Activated CD4-positive, CD25-positive, alpha-beta regulatory T cell treated with anti-CD3 and anti-CD28 coated beads, Interleukin-2, amount 50 U/mL, for 16 hours (primary cell): ENCODE measurements around the gene TP63.
"Not testable (repeated sequence)": the region's sequence is repeated elsewhere in the genome, so short reads cannot be mapped to it uniquely, and the experiment has no call there.

Experiments used
- DNase-seq: peaks from one replicate; pipeline ENCODE4 v3.0.0-alpha.2; 2020; ENCODE audit warnings: low read depth, low spot score

Gene TP63

DNA sequence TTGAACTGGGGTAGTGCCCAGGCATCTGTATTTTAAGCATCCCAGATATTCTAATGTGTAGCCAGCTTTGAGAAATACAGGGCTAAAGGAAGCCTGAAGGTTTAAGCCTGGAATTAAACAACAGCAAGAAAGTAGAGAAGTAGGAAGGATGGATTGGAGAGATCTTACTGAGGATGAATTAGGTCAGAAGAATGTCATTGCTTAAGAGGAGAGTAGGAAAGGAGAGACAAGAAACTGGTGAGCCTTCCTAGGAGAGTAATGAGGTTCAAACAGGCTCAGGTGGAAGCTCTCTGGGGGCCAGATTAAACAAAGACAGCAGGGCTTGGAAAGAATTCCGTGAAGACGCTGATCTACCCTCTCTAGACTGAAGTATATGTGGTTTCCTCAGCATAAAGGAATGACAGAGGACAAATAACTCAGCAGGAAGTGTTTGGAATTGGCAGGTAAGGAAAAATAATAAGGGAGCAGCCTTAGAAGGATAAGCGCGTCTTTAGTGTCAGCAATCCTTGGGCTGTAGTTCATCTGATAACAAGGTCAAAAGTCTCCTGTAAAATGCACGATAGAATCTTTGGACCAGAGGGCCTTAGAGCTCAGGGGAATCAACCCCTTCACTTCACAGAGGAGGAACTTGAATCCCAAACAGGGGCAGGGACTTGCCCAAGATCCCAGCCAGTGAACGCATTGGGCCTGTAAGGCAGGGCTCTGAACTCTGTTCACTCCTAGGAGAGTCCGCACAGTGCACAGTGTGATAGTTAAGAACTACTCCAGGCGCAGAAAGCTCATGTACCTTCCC is 90.9 kb downstream of the TP63 start:
- DNase-seq: no peak

DNA sequence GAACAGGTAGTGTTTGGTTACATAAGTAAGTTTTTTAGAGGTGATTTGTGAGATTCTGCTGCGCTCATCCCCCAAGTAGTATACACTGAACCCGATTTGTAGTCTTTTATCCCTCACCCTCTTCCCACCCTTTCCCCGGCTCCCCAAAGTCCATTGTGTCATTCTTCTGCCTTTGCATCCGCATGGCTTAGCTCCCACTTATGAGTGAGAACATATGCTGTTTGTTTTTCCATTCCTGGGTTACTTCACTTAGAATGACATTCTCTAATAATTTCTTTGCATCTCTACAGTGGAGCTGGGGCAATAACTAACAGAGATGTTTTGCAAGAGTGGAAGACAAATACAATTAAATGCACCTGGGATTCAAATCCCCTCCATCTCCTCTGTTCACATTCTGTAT is 93.2 kb downstream of the TP63 start:
- DNase-seq: no peak

DNA sequence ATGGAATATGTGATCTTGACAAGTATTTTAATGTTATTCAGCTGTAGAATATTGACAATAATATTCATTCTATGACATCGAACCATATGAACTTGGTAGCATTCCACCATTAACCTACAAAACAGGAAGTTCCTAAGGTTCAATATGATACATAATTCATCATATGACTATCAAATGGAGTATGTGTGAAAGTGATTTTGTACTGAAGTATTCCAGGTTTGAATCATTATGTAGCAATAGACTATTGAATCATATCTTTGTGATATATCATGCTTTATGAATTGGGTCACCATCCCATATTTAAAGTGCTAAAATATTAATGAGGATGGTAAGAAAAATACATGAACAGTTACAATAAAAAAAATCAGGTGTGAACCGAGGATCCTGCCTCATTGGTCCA is 95.1 kb downstream of the TP63 start:
- DNase-seq: no peak

DNA sequence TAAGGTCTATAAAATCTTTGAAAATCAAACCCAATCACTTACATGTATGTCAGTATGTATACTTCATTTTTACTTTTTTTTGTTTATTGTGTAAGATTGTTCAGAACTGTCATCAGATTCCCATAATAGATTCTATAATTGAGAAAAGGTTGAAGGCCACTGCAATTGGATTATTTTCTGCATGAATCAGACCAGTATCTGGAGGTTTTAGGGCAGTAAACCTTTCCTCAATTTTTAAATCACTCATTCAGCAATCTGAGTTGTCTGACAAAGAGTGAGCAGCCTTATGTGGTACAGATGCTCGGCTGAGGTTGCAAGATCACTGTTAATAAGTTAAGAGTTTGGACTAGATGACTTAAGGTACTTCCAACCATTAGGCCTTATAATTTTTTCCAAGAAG is 96.0 kb downstream of the TP63 start:
- DNase-seq: no peak

DNA sequence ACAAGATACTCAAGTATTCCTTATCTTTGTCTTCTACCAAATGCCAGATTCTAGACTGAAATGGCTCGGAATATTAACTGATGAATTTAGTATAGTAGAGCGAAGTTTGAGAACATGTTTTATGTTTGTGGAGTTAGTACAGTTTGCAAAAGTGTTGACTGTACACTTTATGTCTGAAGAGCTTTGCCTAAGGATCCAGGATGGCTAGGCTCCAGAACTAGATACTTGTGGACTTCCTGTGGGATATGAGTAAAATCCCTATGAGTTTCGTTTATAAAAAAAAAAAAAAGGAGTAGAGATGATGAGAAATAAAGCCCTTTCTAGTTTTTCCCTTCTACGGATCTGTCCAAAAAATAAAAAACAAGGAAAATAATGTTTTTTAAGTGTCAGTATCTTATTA is 96.7 kb downstream of the TP63 start:
- no peak for DNase-seq

DNA sequence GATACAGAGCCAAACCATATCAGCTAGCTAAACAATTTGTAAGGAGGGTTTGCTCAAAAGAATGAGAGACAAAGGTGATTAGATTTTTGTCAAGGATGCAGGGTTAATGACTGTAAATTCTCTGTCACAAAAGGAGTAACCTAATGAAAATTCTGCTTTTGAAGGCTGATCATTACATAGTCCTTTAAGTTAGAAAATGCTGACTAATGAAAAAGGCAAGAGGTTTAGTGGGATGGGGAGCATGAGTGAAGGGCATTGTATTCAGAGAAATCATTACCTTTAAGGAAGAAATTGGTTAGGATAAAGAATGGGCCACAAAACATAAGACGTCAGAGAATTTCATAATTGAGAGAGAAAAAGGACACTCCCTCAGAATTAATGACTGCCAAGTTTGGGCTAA is 97.7 kb downstream of the TP63 start:
- DNase-seq: no peak

DNA sequence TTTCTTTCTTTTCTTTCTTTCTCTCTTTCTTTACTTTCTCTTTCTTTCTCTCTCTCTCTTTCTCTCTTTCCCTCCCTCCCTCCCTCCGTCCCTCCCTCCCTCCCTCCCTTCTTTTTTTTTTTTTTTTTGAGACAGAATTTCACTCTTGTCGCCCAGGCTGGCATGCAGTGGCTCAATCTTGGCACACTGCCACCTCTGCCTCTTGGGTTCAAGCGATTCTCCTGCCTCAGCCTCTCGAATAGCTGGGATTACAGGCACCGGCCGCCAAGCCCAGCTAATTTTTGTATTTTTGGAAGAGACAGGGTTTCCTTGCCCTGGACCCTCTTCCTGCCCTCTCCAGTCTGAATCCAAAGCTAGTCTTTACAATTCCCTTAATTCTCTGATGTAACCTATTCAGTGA is 102.9 kb downstream of the TP63 start:
- DNase-seq: no peak

DNA sequence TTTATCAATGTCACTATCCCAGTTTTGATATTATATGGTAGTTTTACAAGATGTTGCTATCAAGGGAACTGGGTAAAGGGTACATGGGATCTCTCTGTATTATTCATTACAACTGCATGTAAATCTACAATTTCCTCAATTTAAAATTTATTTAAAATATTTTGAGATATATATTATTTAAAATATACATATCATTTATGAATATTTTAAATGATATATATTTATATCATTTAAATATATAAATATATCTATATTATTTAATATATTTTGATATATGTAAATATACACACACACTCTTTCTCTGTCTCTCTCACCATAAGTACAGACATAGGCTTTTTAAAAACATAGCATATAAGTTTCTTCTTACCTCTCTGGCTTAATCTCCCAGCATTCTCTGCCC is 104.7 kb downstream of the TP63 start:
- DNase-seq: no peak

DNA sequence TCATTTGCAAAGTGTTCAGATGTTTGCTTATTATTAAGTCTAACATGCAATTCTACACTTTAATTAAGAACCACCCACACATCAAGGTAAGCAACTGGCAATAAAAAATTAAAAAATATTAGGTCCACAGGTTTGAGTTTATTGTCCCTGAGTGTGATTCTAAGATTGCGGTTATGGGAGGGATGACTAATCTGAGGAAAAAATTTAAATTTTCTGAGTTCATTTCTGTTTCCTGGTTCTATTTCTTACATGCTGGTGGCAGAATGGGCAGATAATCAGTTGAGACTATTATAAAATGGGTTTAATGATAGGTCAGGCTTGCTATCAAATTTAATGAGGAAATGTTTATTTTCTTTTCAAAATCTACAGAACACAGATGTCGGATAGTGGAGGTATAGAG is 105.9 kb downstream of the TP63 start:
- no peak for DNase-seq

DNA sequence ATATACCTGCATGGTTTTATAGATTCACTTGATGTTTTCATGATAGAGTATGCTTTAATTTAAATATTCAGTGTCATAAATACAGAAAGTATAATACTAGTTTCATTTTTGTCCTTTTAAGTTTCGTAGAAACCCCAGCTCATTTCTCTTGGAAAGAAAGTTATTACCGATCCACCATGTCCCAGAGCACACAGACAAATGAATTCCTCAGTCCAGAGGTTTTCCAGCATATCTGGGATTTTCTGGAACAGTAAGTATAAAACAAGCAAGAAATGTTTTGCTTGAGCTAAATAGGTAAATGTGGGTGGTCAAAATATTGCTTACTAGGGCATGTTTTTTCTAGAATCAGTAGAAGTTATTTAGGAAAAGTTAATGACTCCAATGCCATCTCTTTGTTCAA is 106.4 kb downstream of the TP63 start:
- DNase-seq: no peak

DNA sequence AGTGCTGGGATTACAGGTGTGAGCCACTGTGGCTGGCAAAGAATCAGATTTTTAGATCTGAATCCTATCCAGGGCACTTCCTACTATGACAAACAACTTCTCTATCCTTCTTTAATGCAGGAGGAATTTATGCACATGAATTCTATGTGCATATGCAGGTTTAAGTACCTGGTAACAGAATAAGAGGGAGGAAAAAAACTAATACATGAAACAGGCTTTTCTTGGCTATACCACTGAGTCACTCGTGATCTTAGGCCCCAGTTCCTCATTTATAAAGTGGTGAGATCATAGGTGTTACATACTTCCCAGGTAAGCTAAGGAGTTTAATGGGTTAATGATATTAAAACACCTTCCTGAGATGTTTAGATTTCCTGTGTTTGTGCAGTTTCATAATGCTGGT is 108.2 kb downstream of the TP63 start:
- DNase-seq: no peak

DNA sequence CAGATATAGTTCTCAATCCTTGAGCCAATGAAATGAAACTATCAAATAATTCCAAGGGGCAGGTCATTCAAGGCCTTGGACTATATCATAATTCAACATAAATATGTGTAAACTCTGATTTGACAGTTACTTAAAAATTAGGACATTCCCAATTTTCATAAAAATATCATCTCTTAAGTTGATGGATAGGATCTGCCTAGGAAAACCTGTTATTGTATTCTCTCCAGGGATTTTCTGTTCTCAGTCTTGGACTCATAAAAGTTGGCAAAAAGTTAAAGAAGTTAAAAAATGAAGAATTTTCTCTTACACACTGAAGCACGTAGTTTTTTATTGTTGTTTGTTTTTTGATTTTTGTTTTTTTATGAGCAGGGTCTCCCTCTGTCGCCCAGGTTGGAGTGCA is 109.0 kb downstream of the TP63 start:
- DNase-seq: no peak

DNA sequence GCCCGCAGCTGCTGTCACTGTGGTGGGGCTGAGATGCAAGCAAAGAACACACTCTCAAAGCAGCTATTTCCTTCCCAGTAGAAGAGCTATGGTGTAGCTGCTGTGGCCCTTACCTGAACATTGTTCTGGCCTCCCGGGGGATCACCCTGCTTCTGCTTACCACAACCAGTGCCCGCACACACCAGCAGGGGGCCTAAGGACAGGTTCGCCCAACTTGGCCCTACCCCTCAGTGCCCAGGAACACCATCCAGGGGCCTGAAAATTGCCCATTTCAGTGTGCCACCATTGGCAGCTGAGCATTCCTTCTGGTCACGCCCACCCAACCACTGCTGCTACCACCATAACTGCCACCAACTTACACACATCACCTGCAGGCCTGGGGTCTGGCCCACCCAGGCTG is 113.0 kb downstream of the TP63 start:
- no peak for DNase-seq

DNA sequence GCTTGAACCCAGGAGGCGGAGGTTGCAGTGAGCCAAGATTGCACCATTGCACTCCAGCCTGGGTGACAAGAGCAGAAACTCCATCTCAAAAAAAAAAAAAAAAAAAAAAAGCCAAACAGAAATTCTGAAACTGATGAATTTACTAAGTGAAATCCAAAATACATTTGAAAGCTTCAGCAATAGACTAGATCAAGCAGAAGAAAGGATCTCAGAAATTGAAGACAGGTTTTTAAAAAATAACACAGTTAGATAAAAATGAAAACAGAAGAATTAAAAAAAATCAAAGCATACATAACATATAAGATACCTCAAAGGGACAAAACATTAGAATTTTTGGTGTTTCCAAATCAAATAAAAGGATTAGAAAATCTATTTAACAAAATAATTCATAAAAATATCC is 114.4 kb downstream of the TP63 start:
- DNase-seq: no peak

DNA sequence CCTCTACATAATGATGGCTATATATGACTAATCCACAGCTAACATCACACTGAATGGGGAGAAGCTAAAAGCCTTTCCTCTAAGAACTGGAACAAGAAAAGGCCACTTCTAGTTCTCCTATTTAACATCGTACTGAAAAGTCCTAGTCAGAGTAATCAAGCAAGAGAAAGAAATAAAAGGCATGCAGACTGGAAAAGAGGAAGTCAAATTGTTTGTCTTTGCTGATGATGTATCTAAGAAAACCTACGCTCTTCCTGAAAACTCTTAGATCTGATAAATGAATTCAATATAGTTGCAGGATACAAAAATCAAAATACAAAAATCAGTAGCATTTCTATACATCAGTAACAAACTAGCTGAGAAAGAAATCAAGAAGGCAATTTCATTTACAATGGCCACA is 116.9 kb downstream of the TP63 start:
- DNase-seq: no peak

DNA sequence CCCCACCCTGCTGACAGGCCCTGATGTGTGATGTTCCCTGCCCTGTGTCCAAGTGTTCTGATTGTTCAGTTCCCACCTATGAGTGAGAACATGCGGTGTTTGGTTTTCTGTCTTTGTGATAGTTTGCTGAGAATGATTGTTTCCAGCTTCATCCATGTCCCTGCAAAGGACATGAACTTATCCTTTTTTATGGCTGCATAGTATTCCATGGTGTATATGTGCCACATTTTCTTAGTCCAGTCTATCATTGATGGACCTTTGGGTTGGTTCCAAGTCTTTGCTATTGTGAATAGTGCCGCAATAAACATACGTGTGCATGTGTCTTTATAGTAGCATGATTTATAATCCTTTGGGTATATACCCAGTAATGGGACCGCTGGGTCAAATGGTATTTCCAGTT is 119.8 kb downstream of the TP63 start:
- DNase-seq: not testable (repeated sequence)

DNA sequence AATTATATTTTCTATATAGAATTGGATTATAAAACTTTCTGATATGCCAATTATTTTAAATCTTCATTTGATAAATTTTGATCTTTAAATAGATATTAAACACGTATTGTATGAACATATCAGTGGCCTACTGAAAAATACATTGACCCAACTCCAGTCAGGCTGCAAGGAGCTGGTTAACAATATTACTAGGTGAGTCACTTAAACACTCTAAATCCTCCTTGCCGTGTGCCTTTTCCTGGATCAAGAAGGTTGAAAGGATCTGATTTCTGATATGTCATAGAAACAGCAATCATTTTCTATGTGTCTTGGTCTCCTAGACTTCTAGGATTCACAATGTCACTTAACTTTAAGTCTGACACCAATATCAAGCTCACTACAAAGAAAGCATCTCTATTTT is 123.2 kb downstream of the TP63 start:
- DNase-seq: no peak

DNA sequence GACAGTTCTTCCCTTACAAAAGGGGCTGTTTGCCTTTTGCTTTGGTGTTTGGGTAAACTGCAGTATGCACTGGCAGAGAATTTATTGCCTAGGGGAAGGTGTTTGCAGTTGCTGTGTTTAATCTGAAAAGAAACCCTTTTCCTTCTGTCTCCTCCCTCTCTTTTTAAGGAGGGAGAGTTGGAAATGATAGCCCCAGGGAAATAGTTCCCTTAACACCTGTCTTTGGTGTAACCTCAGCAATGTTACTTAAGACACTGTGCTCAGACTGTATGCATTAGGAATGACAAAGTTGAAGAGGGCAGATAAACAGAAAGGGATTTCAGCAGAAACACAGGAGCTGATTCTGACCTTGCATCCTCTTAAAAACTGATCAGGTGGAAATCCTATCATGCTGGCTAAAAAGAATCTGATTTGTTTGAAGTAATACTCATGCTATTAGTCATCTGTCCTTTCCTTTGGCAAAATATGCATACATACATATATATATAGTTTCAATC is 125.4 kb downstream of the TP63 start:
- DNase-seq: no peak

DNA sequence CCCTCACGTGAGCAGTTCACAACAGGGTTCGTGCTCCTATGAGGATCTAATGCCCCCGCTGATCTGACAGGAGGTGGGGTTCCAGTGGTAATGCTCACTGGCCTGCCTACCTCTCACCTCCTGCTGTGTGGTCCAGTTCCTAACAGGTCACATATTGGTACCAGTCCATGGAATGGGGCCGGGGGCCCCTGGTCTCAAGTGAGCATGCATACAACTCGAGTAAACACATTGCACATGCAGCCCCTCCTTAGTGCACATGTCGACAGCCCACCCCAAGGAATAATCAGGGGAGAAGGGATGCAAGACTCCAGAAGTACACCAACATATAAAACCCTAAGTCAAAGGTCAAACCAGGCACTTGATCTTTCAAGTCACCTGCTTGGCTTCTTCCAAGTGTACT is 127.0 kb downstream of the TP63 start:
- DNase-seq: no peak

DNA sequence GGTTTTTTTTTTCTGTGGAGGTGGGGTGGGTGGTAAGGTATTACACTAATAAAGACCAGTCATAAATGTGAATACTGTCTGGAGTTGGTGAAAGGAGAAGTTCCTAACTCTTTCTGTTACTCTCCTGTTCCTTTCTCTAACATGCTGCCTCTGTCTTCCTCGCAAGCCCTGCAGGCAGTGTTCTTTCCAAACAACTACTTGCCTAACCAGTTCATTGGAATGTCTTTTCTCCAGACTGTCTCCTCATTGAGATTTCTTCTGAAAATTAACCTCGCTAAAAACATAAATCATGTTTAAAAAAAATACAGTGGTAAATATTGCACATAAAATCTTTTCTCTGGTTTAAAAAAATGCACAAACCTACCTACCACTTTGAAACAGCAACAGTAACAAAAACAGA is 135.2 kb downstream of the TP63 start:
- no peak for DNase-seq

DNA sequence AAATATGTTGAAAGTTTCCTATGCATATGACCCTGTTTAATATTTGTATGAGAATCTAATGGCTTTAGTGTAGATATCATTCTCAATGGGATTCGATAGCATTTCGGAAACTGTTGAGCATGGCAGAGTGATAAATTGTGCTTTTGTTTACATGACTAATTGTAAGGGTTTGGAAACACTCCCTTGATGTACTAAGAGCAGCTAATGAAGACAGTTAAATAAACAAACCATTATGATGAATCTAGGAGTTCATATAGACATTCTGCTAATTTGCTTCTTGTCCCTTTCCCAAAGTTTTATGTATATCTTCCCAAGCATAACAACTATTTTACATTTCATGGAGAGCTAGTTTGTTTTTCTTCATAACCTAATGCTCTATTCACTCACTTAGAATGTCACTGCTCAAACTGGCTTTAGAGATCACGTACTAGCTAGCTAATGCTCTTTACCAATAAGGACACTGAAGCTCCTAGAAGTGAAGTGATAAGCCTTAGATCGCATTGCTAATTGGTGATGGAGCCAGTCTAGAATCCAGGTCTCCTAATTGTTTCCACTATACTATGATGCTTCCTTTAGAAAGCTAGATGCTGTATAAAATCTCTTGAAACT is 140.8 kb downstream of the TP63 start:
- DNase-seq: no peak

DNA sequence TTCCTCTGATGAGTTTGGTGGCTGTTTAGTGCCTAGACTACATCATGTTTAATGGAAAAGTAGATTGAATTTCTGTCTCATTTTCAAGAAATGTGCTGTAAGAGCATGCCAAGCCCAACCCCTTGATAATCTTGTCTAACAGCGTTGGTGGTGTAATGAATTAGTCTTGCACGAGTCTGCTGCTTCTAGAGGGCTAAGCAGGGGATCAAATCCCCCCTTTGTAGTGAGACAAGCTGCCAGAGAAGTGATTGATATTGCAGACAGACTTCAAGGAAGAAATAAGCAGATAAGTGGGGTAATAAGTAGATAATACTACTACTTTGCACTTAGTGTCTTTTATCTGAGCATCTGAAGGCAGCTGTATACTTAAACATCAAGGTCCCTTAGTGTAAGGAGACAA is 141.4 kb downstream of the TP63 start:
- DNase-seq: no peak

DNA sequence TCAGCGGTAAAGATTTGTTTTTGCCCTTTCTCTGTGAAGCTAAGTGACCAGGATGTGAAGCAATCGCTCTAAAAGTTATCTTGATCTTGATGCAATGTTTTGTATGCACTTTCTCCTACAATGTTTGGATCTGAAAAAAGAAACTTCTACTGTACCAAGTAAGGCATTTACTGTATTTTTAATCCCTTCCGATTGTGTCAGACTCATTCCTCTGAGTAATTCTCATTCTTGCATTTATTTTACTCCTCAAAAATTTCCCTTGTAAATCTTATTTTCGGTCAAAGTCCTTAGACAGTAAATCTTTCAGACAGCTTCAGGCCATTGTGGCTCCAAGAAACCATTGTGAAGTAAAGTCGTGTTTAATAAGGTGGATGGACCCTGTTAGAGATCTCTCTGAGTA is 141.9 kb downstream of the TP63 start:
- DNase-seq: no peak
